Thyroid gland (tissue), 4 donors: ENCODE results near the gene PRELP.

Experiments
- CTCF ChIP-seq, 6 experiments: fragments of 200-600 bp in 3 of 6; fragments of 450-650 bp in 3 of 6; sonication (generic) in 3 of 6; IDR thresholded peaks; one replicate each; pipeline ENCODE4 v1.5.1; 2016 to 2019; ENCODE audit warnings: antibody characterized with exemption in 6 of 6, mild to moderate bottlenecking in 2 of 6, inconsistent platforms in 1 of 6, moderate library complexity in 1 of 6
- POLR2A ChIP-seq, 2 donors: fragments of 450-650 bp; IDR thresholded peaks; one replicate each; pipeline ENCODE4 v1.6.1; 2017; ENCODE audit warnings: antibody characterized with exemption in 2 of 2, mild to moderate bottlenecking in 2 of 2, moderate library complexity in 1 of 2

DNA sequence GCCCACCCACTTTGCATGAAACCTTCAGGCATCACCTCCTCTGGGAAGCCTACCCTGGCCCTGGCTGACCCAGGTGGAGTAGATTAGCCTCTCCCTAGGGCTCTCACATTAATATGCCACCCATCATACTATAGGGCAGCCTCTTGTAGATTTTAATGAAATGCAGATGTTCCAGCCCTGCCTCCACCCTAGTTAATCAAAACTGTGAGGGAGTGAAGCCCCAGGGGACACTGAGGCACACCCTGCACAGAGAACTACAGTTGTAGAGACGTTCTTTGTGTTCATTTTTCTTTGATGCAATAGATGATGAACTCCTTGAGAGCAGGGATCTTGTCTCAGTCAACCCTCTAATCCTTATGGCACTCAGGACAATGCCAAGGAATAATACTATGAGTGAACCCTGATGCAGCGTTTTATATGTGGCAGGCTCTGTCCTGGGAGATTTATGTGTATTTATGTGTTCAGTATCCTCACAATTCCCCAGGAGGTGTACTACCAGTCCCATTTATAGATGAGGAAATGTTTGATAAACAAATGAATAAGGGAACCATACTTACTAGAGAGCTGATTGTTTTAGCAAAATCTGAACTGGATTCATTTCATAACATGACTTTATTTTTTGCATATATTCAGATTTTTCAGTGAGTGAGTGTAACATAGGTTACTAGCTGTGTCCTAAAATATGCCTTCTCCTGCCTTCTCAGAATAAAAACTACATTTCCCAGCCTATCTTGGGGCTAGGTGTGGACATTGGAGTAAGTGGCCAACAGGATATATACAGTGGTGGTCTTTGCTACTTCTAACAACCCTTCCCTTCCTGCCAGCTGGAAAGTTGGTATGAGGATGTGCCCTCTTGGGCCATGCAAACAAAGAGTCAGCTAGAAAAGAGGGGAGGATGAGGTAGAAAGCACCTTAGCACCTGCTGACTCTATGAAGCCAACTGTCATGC lies 23.5 kb upstream of the PRELP start:
- TF ChIP-seq CTCF (IDR thresholded peaks at IDR 0.05) = no peak
- TF ChIP-seq POLR2A (IDR thresholded peaks at IDR 0.05) = no peak
